ENCODE data around the gene PTCH2.
A peak's percentile ranks its signal among the peaks of the same experiment; 100 is the strongest.

Gene PTCH2

GRCh38 chr1:44776730-44777068 lies 66.4 kb downstream of the PTCH2 start:
- Histone ChIP-seq H3K4me1 (ENCODE audit: control insufficient read depth, insufficient read depth, low read length) (no peaks in the 10 kb centered on the region), H3K4me3 (ENCODE audit: low read depth, low read length) (peak overlapping the region; percentile 97), H3K36me3 (ENCODE audit: control insufficient read depth, insufficient read depth, low read length) (peaks cover 47% of the 10 kb centered on the region), H3K27me3 (ENCODE audit: control insufficient read depth, insufficient read depth, low read length) (no peaks in the 10 kb centered on the region), H3K27ac (ENCODE audit: low read depth, low read length) (peak overlapping the region; percentile 95), H3K9ac (ENCODE audit: low read depth, low read length) (peak overlapping the region; percentile 99), H3K9me3 (ENCODE audit: control insufficient read depth, insufficient read depth, low read length) (no peaks in the 10 kb centered on the region)

GRCh38 chr1:44775930-44776729 lies 66.9 kb downstream of the PTCH2 start:
- H3K36me3 ChIP-seq (ENCODE audit: control insufficient read depth, insufficient read depth, low read length) = peaks cover 45% of the 10 kb centered on the region
- H3K27ac ChIP-seq (ENCODE audit: low read depth, low read length) = peak overlapping the region; percentile 95
- H3K4me3 ChIP-seq (ENCODE audit: low read depth, low read length) = peak overlapping the region; percentile 97
- H3K4me1 ChIP-seq (ENCODE audit: control insufficient read depth, insufficient read depth, low read length) = no peaks in the 10 kb centered on the region
- peak overlapping the region; percentile 99 for H3K9ac ChIP-seq (ENCODE audit: low read depth, low read length)
- H3K27me3 ChIP-seq (ENCODE audit: control insufficient read depth, insufficient read depth, low read length) = no peaks in the 10 kb centered on the region
- no peaks in the 10 kb centered on the region for H3K9me3 ChIP-seq (ENCODE audit: control insufficient read depth, insufficient read depth, low read length)

GRCh38 chr1:44775078-44775929 lies 67.7 kb downstream of the PTCH2 start, which contains the start of gene RPS8:
TSS of gene RPS8 (plus strand) at chr1:44775540. CDS start at chr1:44775597, 57 bp downstream.
- H3K4me3 ChIP-seq (ENCODE audit: low read depth, low read length) = peak within 1 kb of the TSS; percentile 97
- H3K4me1 ChIP-seq (ENCODE audit: control insufficient read depth, insufficient read depth, low read length) = no peaks in the 10 kb centered on the region
- peak within 1 kb of the TSS; percentile 99 for H3K9ac ChIP-seq (ENCODE audit: low read depth, low read length)
- no peaks in the 10 kb centered on the region for H3K9me3 ChIP-seq (ENCODE audit: control insufficient read depth, insufficient read depth, low read length)
- peak within 1 kb of the TSS; percentile 95 for H3K27ac ChIP-seq (ENCODE audit: low read depth, low read length)
- H3K36me3 ChIP-seq (ENCODE audit: control insufficient read depth, insufficient read depth, low read length) = peaks cover 42% of the 10 kb centered on the region
- no peaks in the 10 kb centered on the region for H3K27me3 ChIP-seq (ENCODE audit: control insufficient read depth, insufficient read depth, low read length)

All from HUES48 (cell line).